Measurements from ENCODE around the gene PAPSS1.
"Not testable (repeated sequence)": the region's sequence is repeated elsewhere in the genome, so short reads cannot be mapped to it uniquely, and the experiment has no call there.

Gene PAPSS1

DNA sequence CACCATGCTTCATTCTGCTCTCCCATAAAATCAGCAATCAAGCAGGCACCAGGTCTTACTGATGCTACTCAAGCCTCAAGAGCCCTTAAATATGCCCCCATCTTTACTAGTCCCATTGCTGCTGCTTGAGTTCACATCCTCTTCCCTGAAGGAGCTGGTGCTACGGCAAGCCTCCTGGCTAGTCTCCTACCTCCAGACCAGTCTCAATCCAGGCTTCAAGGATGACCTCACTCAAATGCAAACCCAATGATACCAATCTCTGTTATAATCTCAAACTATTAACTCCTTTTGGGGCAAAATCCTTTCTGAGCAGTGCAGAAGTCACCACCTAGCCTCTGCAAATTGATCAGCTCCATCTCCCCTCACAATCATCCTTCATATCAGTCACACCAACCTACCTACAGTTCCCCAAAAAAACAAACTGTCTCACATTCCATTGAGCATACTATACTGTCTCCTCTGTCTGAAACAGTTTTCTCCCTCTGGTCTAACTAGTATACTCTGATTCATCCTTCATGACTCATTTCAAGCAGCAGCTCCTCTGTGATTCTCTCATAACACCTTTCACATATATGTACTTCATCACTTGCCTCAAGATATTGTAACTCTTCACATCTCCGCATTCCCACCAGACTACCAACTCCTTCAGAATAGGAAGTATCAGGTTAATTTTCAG is 30.0 kb downstream of the PAPSS1 start:
- DNase-seq (ENCODE audit: low spot score) = no peak

DNA sequence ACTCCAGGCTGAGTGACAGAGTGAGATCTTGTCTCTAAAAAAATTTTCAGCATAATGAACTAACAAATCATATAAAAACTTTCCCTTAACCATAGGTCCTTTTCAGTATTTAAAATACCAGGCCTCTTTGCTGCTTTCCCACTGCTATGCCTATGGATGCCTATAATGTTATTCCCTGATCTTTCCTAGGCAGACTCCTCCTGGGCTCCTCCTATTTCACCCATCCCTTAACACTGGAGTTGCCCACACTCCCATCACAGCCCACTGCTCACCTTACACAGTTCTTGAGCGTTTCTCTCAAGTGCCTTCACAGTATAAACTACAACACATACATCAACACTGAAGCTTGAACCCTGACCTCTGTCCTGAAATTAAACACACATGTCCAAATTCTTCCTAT is 31.6 kb downstream of the PAPSS1 start:
- DNase-seq (ENCODE audit: low spot score) = no peak

DNA sequence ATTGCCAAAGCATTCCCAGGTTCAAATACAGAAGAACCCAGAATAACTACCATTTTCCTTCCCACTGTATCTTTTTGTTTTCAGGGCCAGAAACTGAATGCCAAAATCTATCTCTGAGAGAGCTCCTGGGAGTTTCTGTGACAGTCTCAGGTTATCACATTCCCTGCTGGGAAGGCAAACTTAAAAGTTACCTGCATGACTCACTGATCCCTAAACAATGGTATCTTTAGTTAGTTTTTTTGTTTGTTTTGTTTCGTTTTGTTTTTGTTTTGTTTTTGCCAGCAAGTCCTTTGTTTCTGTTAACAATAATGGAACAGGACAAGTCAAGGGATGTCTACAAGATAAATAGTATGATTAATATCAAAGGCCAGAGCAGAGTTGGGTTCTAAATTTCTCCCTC is 34.3 kb downstream of the PAPSS1 start:
- DNase-seq (ENCODE audit: low spot score) = no peak

DNA sequence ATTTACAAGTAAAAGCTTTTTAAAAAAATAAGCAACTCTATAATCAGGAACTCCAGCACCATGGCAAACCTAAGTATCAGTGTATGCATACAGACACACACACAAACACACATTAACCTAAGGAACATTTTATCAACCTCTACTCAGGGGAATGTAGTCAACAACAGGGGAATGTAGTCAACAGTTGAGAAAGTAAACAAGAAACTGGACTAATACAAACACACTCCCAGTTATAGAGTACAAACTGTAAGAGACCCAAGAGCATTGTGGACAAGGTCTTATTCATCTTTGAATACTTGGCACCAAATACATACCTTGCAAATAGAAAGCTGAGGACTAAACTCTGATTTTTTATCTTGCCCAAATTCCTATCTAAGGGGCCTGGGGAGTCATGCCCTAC is 36.2 kb downstream of the PAPSS1 start:
- no peak for DNase-seq (ENCODE audit: low spot score)

DNA sequence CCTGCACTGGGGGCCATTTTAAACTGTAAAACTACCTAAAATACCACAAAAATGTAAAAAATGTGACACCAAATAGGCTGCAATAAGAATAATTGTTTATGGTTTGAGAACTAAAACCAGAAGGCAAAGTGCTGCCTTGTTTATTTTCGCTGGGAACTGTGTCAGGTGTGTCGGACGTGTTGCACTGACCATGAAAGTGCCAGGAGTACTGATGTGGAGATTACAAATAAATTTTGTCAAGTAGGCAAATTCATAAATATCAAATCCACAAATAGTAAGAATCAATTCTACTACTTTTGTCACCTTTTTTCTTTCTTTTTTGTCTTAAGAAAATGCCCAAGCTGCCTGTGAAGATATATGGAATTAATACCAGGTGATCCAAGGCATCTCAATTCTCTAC is 37.7 kb downstream of the PAPSS1 start:
- no peak for DNase-seq (ENCODE audit: low spot score)

DNA sequence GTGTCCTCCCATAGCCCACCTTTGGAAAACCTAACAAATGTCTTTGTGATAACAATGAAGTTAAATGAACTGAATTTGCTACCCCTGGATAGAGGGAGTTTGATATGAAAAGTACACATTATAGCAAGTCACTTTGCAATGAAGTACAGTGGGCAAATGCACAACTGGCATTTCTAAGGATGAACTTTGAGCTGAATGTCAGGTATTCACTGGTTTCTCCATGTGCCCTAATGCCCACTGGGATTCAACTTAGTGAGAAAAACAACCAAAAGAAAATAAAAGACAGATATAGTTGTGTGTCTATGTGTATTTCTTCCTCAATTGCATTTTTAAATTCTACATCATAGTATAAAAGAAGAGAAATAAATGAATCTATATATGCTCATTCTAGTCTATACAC is 51.0 kb downstream of the PAPSS1 start:
- DNase-seq (ENCODE audit: low spot score) = no peak

DNA sequence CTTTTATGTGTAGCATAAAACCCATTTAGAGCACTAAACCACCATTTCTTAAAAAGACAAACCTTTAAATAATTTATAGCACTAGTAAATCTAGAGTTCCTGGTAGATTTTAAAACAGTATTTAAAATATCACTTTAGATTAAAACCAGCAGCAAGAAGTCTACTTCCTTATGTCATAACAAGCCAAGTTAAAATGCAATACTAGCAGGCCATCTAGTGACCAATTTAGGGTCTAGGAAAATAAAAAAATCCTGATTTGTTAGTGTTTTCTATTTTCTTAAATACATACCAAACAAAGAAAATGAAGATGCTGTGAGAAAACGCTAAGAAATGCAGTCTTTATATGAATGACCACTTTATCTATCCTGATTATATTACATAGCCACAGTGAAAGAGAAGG is 53.9 kb downstream of the PAPSS1 start:
- DNase-seq (ENCODE audit: low spot score) = no peak

DNA sequence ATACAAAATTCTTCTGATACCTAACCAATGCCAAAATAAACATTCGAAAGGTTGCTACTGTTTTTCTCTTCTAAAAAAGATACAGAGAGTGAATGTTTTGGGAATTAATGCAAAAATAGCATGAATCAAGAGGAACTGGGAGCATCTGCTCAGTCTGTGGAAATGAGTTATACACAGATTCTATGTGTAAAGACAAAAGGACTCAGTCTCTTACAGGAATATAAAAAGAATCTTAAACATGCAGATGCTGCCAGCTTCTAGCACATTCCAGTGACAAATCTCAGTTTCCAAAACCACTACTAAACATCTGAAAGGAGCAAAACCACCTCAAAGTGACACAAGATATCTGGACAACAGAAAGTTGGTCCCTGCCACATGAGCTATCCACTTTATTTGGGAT is 55.0 kb downstream of the PAPSS1 start:
- DNase-seq (ENCODE audit: low spot score) = no peak

DNA sequence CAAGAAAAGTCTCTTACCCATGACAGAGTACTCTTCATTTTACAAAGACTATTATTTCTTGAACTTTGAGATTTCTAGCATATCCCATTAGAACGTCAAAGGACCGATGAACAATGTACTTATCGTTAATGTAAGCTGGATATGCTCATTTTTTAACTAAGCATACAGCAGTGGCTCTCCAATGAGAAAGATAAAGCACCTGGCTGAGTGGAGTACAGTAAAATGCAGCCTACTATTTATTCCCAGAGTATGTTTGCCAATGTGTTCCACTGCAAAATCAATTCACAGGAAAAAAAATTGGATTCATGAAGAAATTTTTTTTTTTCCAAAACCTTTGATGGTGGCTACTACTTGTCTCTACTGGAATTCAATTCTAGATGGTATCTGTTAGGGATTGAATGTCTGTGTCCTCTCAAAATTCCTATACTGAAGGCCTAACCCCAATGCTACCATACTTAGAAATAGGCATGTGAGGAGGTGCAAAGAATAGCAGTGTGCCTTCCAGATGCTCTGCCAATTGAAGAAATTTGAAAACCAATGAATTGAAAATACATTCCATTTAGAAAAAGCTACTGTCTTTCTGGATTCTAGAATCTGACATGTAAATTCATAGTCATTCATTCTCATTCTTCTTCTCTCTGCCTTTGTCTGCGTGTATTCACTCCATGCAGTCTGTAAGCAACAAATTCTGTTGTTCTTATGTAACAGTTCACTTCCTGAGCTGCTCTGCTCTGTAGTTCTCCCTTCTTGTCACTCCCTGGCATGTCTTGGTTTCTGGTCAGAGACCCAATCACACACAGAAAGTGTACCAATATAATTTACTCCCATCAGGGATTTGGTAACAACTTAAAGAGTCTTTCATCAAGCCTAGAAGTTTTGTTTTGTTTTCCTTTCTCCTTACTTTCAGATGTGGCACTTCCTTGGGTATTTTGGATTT is 61.4 kb downstream of the PAPSS1 start:
- DNase-seq (ENCODE audit: low spot score) = no peak

DNA sequence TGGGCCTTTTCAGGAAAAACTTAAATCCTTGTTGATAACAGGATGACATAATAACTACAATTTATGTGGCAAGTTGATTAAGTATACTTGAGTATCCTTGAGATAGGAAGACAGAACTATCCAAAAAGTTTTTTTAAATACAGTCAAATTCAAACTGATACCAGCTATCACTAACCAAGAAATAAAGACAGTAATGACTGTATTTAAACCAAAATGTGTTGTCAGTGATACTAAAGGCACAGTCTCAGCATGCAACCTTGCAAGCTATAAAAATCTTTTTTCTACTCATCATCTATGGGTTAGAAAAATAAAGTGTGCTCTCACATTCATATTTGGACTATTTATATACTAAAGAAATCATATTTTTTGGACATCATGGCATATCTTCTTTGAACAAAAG is 64.7 kb downstream of the PAPSS1 start:
- DNase-seq (ENCODE audit: low spot score) = no peak

DNA sequence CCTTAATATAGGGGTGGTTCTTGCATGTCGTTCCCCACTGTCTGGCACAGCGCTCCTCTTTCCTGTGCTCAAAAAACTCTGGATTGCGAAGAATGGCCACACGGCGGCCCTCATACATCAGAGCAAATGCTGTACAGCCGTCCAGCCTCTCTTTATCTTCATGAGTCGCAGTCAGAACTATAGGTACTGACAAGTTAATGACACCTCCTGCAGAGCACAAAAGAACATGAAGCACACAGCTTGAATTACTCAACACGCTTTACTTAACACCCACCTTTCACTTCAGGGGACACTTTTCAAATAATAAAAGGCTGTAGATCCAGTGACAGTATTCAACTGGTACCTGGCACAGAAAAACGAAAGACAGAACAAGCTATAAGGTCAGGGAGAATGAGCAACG is 65.3 kb downstream of the PAPSS1 start:
- DNase-seq (ENCODE audit: low spot score) = no peak

DNA sequence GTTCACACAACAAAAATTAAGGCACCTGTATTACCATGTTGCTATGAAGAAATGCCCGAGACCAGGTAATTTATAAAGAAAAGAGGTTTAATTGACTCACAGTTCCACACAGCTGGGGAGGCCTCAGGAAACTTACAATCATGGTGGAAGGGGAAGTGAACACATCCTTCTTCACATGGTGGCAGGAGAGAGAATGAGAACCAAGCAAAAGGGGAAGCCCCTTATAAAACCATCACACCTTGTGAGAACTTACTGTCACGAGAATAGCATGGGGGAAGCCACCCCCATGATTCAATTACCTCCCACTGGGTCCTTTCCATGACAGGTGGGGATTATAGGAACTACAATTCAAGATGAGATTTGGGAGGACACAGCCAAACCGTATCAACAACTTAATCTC is 68.6 kb downstream of the PAPSS1 start:
- not testable (repeated sequence) for DNase-seq (ENCODE audit: low spot score)

DNA sequence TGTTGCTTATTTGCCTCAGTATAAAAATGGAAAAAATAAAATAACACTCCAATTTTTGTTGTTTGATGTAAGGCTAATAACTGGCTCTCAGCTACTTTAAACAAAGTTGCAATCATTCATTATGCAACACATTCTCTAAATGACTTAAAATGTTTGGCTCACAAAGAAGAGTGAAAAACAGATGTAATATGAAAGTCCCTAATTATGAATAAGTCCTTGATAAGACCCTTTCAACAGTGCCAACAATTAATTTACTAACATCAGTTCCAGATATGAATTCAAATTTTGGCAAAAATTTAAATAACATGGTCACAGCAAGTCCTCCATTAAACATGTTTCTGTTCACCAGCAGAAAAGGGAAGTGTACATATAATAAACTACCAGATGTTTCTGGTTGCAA is 69.8 kb downstream of the PAPSS1 start:
- no peak for DNase-seq (ENCODE audit: low spot score)

DNA sequence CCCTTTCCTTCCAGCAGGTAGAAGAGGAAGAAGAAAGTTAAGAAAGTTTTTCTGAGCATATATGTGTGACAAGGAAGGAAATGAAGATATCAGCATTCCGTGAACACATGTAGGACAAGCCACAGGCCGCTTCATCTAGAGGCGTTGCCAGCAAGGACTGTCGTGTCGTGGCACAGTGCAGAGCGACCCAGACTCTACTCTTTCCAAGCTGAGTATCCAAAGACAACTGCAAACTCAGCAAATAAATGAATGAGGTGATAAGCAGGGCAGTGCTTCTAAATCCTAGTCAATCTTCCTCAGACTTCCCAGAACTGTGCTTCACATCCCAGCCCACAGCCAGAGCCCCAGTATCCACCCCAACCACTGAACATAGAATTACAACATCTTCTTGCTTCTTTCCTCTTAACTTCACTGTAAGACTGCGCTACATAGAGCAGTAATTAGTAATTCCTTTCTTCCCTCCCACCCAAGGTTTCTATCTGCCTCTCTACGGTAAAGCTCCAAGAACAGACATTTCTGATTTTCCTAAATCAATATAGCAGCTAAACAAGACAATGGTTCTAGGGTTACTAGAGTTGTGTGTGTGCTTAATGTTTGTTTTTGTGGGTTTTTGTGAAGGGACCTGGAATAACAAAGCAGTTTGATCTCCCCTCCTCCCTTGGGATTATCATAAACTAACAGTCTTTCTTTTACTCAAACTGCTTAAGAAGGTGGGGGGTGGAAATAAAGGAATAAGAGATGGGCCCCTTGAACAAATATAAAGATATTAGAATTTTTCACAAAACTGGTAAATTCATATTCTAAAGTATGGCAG is 71.6 kb downstream of the PAPSS1 start:
- DNase-seq (ENCODE audit: low spot score) = no peak

DNA sequence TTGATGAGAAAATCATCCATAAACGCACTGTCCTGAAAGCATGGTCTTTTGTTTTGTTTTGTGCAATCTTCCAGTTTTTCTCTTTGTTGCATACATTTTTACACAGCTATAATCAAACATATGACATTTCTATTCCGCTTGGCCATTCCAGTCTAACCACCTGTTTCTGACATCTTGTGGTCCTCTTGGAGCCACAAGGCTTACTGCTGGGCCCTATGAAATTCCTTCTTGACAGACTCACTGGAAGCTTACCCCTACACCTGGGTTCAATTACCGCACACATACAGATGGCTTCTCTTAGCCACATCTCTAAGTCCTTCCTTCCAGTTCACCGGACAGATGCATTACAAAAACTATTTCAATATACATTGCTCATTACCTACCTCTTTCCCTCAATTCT is 72.4 kb downstream of the PAPSS1 start:
- no peak for DNase-seq (ENCODE audit: low spot score)

DNA sequence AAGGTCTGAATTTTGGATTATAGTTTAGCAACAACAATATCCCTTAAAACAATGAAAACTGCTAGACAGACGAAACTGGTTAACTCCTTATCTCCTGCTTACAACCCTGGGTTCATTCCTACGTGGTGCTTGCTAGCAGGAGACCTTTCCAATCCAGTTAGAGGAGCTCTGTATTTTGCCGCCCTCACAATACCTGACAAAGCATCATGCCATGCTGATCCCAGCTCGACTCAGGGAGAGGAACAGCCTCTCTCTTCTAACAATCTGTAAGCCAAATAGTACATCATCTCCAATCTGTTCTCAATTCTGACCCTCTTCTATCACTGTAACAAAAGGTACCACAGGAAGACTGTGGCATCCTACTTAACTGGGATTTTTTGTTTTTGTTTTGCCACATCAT is 74.4 kb downstream of the PAPSS1 start:
- no peak for DNase-seq (ENCODE audit: low spot score)

DNA sequence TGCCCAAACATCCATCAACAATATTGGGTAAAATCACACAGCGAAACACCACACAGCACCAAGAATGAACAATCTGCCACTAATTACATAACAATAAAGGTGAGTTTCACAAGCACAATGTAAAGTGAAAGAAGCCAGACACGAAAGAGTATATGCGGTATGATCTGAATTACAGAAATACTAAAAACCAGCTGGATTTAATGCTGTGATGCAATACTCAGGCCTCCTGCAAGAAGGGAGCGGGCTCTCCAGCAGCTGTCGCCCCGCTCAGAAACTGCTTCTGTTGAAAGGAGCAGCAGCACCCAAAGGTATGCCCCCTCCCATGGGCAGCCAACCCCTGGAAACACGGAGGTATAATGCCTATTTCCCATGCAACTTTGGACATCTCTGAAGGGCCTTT is 77.0 kb downstream of the PAPSS1 start:
- DNase-seq (ENCODE audit: low spot score) = no peak

DNA sequence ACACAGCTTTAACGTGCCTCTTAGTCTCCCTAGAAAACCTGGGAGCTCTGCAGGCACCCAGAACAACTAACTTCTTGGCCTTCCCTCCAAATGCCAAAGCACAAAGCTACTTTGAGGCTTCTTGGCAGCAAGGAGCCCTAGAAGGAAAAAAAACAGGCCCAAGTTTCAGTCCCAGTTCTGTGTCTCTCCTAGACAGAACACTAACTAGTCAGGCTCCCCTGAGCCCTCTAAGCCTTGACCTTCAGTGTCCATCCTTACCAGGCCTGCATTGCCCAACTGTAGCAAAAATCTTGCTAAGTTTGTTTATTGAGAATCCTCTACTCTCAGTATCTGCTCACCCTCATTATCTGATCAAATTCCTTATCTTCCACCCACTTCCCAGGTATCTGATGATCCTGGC is 79.2 kb downstream of the PAPSS1 start:
- no peak for DNase-seq (ENCODE audit: low spot score)

DNA sequence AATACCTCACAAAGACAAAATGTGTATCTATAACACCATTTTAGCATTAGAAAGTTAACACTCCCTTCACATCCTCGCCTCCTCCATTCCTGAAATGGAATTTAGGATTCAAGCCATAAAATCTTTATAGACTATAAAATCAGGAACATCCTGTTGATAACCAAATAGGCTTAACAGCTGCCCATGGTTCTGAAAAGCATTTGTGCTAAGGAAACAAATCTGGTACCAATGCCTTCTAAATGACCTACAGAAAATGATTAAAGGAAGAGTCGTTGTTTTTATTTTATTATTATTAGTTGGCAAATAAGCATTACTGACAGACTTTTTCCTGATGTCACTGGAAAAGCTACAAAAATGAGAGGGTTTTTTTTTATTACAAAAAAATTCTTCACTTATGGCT is 79.8 kb downstream of the PAPSS1 start:
- no peak for DNase-seq (ENCODE audit: low spot score)

DNA sequence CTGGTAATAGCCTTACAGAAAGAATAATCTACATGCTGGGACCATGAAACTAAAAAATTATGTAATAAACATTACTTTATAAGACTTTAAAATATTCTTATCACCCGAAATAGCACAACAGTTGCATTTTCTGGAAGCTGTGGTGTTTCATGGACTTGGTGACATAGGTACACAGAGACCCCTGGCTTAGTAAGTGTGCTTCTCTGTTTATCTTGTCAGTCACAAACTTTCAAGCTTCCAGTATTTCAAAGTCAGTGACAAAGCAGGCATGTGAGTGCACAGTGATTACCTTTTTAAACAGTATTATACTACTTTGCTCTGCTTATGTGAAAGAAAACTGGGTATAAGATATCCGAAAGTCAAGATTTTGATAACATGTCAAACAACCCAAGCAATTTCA is 84.3 kb downstream of the PAPSS1 start:
- no peak for DNase-seq (ENCODE audit: low spot score)

DNA sequence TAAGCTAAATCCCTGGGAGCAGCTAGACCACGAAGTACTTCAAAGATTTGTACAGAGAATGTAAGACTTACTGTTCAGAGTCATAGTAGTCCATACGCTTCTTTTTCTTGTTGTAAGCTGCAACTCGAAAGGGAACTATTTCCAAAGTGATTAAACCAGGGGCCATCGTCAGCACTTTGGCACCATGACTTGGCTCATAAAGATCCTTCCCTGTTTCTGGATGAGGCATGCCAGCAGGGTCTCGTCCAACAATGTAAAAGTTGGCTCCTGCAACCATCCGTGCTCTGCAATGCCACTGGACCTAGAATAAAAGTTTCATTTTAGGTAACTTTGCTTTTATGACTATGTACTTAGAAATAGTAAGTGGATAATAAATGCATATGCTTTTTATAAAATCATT is 88.5 kb downstream of the PAPSS1 start:
- DNase-seq (ENCODE audit: low spot score) = no peak

DNA sequence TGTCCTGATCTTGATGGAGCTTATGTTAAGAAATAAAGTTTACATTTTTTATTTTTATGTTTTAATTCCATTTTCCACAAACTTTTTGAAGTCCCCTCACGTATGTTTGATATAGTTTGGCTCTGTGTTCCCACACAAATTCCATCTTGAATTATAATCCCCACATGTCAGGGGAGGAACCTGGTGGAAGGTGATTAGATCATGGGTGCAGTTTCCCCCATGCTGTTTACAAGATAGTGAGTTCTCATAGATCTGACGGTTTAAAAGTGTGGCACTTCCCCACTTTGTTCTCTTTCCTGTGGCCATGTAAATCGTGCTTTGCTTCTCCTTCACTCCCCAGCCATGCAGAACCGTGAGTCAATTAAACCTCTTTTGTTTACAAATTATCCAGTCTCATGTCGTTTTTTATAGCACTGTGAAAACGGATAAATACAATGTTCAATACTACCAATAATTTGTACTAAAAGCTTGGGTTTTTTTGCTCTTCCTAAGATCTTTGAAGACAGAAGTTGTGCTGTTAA is 89.8 kb downstream of the PAPSS1 start:
- no peak for DNase-seq (ENCODE audit: low spot score)

DNA sequence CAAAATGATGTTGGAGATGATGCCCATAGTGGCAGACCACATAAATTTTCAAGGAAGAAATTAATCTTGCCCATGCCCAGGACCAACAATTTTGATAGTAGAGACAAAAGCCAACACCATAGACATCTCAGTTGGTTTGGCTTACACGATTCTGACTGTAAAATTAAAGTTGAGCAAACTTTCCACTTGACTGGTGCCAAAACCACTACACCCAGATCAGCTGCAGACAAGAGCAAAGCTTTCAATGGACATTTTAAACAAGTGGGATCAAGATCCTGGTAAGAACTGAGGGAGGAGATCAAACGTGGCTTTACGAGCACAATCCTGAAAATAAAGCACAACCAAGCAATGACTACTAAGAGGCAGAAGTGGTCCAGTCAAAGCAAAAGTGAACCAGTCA is 90.7 kb downstream of the PAPSS1 start:
- DNase-seq (ENCODE audit: low spot score) = no peak
